HG02588 (cell line): ENCODE results near the gene AQP4.

ENCODE experiments used
- ATAC-seq: cut with Tn5 transposase; IDR thresholded peaks from one replicate; pipeline ENCODE4 v1.9.1; 2021; ENCODE audit warnings: mild to moderate bottlenecking, moderate library complexity; ENCODE audit not compliant: unreplicated experiment

Gene AQP4, protein sequence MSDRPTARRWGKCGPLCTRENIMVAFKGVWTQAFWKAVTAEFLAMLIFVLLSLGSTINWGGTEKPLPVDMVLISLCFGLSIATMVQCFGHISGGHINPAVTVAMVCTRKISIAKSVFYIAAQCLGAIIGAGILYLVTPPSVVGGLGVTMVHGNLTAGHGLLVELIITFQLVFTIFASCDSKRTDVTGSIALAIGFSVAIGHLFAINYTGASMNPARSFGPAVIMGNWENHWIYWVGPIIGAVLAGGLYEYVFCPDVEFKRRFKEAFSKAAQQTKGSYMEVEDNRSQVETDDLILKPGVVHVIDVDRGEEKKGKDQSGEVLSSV

DNA sequence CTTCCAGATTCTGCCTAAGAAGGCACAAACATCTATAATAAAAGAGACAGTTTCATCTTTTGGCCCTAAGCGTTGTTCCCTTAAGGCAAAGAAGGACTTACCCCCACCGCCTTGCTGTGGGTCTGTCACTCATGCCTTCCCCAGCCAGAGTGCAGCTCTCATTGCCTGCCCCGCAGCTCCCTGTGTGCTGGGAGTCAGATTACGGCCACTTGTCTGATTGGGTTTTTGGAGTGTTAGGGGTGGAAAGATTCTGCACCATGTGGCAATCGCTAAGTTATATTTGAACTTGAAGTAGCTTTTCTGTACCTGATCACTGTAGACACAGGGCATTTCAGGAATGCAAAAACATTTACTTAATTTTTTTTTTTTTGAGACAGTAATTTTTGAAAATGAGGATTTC is at the start of gene AQP4:
Gene AQP4, minus strand, starts transcription at position 151 of the 400 bp plus-strand sequence. Its CDS starts 18 bp downstream, at position 133.
- ATAC-seq = no peak

DNA sequence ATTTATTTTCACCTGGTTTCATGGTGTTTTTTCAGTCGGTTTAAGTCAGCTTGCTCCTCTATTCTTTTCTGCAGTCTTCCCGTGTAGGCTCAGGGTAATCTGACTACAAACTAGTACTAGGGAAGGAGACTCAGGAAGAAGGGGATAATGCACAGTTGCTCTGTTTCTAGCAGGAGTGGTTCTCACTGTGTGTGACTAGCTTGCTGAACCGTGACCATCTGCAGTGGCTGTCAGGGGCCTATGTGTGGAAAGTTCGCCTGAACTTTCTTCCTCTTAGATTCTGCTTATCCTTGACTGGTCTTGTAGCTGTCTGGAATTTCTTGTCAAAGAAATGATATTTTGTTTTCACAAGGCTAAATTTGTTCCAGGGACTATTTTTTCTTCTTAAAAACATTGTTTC is 46.3 kb upstream of the AQP4 start:
- ATAC-seq = no peak

DNA sequence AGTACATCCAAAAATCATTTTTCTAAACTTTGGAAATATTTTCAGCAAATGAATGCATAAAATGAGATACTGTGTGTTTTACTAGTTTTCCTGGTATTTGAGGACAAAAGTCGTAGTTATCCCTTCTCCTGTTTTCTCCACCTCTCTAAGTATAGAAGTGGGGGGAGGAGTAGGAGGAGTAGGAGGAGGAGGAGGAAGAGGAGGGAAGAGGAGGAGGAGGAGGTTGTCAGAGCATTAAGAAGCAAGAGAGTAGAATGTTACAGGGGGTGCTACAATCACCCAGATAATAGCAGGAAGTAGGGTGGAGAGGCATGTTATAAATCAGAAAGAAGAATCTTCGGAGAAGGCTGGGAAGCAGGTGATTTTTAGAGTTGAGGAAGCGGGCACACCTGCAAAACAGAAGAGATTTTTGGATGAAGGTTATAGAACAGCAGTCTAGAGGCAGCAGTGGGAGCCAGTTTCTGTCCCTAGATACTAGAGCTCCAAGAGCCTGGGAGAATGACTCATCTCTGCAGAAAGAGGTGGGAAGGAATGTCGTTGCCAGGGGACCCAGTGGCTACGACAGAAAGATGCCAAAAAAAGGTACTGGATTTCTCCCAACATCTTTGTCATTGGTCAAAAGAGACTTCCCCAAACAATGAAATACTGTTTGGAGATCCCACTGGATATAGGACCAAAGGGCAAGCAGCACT is 44.2 kb upstream of the AQP4 start:
- no peak for ATAC-seq

DNA sequence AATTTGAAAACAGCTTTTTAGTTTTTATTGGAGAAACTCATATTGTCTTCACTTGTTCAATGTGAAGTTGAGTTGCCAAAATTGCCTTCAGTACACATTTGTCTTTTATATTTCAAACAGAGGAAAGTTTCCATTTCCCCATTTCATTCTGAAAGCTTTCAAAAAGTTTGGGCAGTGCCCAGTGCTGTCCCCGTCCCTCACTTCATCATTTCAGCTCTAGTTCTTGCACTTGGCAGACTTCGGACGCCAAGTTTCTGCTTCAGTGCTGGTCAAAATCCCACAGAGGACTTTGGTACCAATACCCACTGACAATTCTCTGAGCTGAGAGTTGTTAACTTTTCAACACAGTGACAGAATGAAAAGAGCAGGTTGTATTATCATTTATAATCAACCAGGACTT is 43.4 kb upstream of the AQP4 start:
- no peak for ATAC-seq

DNA sequence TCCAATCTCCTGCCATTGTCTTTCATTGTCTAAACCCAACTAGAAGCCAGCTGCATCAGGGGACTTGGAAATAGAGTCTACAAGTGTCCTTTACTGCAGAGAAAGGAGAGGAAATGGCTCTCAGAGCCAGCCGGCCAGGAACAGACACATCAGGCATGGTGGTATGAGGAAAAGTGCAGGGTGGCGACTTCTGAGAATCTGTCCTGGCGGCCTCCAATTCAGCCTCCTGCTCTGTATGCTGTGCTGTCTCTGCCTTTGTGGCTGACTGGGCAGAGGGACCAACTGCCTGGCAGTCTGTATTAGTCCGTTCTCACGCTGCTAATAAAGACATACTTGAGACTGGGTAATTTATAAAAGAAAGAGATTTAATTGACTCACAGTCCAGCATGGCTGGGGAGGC is 36.8 kb upstream of the AQP4 start:
- ATAC-seq = no peak

DNA sequence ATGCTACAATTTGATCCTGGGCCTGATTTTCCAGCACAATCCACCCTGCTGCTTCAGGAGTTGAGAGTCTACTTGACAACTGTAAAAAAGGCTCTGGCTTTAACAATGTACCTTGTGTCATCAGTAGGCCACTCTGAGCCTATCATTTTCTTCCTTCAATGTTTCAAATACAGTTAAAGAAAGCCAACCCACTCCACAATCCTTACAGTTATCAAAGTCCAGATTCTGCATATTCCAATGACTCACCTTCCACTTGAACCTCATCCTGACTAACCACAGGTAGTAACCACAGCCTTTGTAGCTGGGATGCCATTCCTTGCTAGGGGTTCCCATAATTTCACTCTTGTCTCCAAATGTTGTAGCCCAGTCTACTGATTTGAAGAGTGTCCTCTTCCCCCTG is 35.5 kb upstream of the AQP4 start:
- ATAC-seq = no peak

DNA sequence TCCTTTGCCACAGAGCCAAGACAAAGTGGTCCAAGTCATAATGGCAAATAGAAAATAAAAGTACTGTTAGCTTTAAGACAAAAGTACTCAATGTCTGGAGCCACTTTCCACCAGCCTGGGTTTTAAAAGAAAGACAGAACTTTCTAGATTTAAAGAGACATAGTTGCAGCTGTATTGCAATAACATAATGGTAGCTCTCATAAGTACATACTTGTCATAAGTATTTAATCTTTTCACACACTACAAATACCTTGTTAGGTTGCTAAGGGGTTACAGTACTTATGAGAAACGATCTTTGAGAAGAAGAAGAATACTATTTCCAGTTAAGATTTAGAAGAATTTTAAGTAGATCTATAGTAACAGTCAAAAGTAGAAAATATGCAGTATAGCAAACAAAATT is 28.9 kb upstream of the AQP4 start:
- ATAC-seq = no peak

DNA sequence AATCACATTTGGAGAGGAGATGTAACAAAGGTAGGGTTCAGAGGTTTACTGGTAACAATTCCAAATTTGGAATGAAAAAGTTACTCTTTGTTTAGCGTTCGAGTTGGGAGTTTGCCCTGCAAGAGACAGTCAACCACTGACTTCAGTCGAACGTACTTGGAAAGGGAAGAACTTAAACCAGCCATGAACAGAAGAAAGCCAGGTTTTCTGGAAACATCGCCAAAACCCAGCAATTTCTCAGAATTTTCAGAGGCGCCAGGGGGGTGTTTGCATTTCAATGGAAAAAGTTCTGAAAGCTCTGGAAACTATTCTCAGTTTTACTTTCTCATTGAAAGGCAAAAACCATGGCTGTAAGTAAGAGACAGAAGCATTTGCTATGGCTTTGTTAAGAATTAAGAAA is 28.5 kb upstream of the AQP4 start:
- no peak for ATAC-seq

DNA sequence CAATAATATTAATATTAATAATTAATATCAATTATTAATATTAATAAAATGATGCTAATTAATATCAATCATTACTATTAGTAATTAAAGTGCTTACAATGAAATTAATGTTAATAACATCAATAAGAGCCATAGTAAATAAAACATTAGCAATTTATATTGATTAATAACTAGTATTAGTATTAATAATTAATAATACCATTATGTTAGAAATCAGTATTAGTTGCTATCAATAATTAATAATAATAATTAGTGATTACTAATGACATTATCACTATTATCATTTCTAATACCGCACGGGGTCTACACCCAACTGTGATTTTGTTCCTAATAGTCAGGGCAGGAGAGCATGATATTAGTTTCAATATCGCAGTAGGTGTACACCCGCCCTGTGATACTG is 22.8 kb upstream of the AQP4 start:
- no peak for ATAC-seq

DNA sequence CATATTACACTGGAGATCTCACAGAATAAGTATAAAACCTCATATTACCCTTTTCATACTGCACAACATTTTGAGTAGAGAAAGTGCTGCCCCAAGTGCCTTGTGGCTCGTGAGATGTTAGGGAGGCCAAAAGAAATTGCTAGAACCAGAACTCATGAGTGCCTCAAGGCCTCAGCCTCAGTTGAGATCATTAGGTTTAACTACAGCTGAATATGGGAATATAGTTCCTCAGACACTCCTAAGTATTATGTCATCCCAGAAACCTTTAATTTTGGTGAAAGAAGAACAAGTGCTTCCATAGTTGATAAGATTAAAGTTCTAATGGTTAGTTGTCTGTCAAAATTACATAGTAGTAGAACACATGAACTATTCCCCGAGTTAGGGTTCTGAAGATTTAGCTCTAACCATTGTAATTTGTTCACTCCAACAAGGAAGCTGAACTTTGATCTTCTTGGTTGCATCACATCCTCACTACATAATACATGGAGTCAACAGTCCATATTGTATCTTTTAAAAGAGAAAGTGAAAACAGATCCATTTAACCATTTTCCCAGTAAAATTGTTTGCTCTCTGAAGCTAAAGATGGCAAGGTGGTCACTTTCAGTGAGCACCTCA is 9.6 kb upstream of the AQP4 start:
- no peak for ATAC-seq

DNA sequence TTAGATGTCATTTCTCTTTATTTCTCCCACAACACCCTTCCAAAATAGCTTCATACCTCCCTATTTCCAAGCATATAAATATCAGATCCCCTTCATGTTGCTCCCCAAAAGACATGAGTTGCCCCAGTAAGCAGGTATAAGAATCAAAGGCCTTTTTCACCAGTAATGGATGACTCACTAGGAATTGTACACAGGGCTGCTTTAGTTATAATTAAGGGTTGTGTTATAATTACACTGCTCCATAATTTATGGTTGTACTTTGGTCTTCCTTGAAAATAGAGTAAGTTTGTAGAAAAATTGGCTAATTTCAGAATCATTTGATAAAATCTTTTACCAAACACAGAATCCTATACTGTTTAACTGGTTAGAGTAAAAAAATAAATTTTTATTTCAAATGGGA is 8.8 kb upstream of the AQP4 start:
- ATAC-seq = no peak

DNA sequence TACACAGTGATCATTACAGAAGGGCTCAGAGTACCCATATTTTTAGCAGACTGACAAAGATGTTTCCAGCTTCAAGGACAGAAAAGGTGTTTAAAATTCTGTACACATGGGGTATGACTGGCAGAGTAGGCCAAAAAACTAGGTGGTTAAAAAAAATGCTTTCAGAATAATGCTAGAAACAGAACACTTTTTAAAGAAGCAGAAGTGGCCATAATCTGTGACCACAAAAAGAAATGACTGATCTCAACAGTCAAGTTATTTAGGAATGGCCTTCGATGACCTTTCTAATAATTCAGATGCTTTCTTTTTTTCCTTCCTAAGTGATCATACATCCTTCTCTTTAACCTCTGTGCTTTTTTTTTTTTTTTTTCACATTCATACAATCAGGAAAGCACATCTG is 4.1 kb upstream of the AQP4 start:
- ATAC-seq = no peak

DNA sequence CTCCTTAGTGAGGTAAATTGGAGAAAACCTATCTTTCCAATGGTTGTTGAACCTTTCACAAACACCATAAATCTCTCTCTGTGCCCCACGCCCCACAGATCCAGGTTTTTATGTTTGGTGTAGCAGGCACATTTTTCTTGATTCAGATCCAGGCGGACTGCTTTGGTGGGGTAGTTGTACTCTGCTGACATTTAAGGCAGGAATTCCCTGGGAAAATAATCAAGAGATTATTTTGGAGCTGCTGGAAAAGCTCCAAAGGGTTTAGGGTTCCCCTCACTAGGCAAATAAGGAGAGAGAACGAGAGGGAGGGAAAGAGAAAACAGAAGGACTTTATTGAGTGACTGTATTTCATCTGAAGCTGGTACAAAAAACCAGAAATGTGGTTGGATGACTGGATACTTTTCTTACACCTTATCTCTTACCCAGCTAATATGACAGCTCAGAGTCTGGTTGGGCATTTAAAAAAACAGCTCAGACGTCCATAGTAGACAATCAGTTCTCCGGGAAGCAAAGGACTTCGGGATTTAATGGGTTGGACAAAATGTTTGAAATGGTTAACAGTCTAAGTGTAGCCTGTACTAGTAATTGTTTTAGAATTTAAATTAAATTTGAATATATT is 3.6 kb upstream of the AQP4 start:
- no peak for ATAC-seq

DNA sequence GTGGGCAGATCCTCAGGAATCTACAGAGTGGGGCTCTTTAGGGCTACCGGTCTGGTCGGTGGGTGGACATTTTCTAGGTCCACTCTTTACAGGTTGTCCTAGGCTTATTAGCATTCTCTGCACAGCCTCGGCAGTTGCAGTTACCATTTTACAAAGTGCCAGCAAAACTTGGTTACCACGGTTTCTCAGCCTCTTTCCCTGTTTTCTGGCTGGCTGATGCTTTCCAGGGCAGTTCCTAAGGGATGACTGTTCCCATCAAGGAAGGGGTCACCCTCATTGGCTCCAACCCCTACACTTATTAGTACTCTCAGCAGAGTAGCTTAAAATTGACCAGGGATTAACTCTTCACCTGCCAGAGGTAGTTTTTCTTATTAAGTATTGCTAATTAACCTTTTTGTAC is 2.0 kb upstream of the AQP4 start:
- ATAC-seq = no peak

DNA sequence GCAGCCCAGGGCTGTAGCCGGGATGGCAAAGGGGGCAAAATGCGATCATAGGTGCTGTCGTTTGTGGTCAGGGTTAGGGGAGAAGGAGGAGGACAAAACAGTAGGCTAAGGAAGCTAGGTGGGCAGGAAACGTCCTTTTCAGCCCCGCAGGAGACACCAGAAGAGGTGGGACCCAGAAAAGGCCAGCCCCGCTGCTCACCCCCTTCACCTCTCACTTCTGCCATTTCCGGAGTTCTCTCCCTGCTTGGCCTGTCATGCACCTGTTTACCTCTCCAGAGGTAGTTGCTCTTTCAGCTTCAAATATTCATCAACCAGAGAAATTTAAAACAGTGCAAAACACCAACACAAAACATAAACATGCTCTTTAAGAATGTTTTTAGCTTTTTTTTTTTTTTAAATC is 849 bp downstream of the AQP4 start:
- no peak for ATAC-seq

DNA sequence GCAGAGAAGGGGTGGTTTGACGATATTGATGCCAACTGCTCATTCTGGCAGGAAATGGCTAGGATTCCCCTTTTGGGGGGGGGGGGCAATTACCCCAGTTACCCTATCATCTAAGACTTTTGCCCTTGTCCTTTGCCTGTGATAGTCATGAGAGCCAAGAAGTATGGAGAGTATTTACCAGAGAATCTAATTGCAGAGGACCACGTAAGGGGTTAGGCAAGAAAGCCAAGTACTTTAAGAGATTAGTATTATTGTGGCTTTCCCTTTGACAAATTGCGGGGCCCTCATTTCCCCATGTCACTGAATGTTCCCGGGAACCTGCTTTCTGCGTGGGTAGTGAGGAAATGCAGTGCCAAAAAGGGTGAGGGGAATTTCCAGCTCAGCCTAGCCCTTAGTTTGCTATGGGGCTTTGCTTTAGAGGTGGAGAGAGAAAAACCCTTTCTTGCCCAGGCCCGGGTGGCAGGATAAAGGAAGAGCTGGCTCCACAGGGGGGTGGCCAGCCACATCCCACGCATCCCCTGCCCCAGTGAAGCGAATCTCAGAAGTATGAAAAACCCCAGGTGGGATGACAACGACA is 1.5 kb downstream of the AQP4 start:
- ATAC-seq = no peak

DNA sequence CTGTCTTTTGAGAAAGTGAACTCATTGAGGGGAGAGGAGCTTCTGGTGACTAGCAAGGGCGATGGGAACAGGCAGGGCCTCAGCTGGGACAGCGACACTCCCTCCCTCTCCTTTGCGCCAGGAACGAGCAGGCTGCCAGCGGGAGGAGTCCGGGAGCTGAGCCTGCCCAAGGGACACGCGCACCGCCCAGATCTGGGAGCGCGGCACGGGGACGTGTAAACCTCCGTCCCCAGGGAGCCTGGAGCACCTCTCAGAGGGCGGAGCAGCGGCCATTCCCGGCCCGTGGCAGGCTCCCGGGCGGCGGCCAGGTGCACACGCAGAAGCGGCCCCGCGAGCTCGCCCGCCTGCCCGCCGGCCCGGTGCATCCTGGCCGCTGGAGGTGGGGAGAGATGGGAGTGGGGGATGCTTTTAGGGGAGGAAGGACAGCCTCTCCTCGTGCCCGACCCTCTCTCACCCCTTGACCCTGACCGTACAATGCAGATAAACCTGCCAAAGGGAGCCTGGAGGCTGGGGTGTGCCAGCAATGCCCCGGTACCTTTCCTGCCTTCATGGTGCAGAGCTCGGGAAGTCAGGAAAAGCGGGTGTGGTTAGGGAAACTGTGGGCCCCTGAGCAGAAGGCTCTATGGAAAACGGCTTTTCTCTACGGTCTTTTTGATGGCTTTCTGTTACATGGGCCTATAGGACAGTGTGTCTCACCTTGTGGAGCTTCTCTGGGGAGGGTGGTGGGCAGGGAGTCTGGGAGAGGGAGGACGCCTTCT is 2.2 kb downstream of the AQP4 start:
- ATAC-seq = no peak

DNA sequence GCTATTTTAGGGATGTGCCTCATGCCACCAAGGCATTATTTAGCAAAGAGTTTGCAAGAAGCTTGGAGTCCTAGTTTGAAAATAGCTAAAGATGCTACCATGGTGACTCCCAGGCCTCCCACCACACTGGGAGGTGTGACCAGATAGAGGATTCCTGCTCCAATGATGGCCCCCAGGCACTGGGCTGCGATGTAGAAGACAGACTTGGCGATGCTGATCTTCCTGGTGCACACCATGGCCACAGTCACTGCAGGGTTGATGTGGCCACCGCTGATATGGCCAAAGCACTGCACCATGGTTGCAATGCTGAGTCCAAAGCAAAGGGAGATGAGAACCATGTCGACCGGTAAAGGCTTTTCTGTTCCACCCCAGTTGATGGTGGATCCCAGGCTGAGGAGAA is 3.4 kb downstream of the AQP4 start:
- ATAC-seq = no peak

DNA sequence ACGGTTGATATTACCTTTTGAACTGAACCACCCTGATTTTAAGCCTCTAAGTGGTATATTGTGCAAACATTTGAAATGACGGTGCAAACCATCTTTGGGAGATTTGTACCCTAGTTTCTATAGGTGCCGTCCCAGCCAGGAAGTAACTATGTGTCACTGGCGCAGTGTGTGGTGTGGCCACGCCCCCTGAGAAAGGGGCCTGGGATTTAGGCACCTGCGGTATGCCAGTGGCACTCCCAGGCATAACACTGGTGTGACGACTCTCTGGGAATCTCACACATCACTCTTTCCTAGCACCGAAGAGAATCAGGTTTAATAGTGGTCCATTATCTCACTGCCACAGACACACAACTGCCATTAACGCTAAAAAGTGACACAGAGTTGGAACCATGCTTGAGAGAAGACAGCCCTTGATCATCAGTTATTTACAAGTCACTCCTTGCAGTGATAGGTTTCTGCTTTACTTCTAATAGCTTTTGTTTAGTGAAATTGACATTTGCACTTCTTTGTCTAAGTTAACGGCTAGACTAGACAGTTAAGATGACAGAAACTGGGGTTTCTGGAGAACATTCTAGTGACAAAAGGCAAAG is 11.1 kb downstream of the AQP4 start:
- ATAC-seq = no peak

DNA sequence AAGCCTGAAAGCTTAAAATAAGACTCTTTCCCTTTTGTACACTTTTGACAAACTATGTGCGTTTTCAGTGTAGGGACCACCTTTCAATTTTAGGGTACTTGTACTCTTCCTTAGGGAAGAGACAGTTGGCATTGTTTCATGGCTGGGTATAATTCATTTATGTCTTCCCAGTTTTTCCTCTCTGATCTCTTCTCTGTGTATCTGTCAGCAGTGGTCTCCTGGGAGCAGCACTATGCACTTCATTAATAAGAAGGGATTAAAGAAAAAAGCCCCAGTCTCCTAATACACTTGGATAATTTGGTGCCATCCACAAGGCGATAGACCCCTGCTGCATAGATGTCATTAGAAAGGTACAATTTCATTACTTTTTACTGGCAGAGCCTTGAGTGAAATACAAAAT is 12.1 kb downstream of the AQP4 start:
- no peak for ATAC-seq
